GM23338 (cell line): ENCODE data around the gene PYGO1. TPM values are rescaled to one million over a fixed set of nuclear protein-coding genes. Genes with fewer than 3 reads are reported as not detected.
"Not testable (repeated sequence)": the region's sequence is repeated elsewhere in the genome, so short reads cannot be mapped to it uniquely, and the experiment has no call there.

Experiments
- ATAC-seq: fragments of 200-7000 bp; cut with Tn5 transposase; 3 replicates; pipeline ENCODE4 v1.9.1; 2020
- DNase-seq: peaks from one replicate; pipeline ENCODE4 v3.0.0-alpha.2; 2015; ENCODE audit warnings: low spot score
- H2AFZ ChIP-seq: fragments of 200-600 bp; sonication (generic); 2 replicates; pipeline ENCODE4 v1.8.0; 2016; ENCODE audit warnings: antibody characterized with exemption, mild to moderate bottlenecking, moderate library complexity
- H3F3A ChIP-seq: fragments of 200-600 bp; sonication (generic); replicated peaks from 2 replicates; pipeline ENCODE4 v1.8.0; 2017; ENCODE audit warnings: antibody characterized with exemption, mixed run types, low read depth
- H3K27ac ChIP-seq: fragments of 200-600 bp; sonication (generic); 2 replicates; pipeline ENCODE4 v1.6.1; 2016; ENCODE audit warnings: low read depth
- H3K27me3 ChIP-seq: fragments of 200-600 bp; sonication (generic); 2 replicates; pipeline ENCODE4 v1.8.0; 2016; ENCODE audit warnings: mild to moderate bottlenecking, mixed run types, moderate library complexity; ENCODE audit not compliant: insufficient read depth
- H3K36me3 ChIP-seq: fragments of 200-600 bp; sonication (generic); 2 replicates; pipeline ENCODE4 v1.8.0; 2016; ENCODE audit warnings: mild to moderate bottlenecking; ENCODE audit not compliant: insufficient read depth
- H3K4me1 ChIP-seq: fragments of 200-600 bp; sonication (generic); 2 replicates; pipeline ENCODE4 v1.8.0; 2016; ENCODE audit warnings: mild to moderate bottlenecking, moderate library complexity; ENCODE audit not compliant: insufficient read depth
- H3K4me2 ChIP-seq: fragments of 200-600 bp; sonication (generic); 2 replicates; pipeline ENCODE4 v1.7.1; 2017; ENCODE audit warnings: mixed run types
- H3K4me3 ChIP-seq: fragments of 200-600 bp; sonication (generic); 2 replicates; pipeline ENCODE4 v1.6.1; 2016; ENCODE audit warnings: mixed run types
- H3K79me2 ChIP-seq: fragments of 200-600 bp; sonication (generic); replicated peaks from 2 replicates; pipeline ENCODE4 v1.8.0; 2017; ENCODE audit warnings: mild to moderate bottlenecking; ENCODE audit not compliant: insufficient read depth
- H3K9me2 ChIP-seq: fragments of 200-600 bp; sonication (generic); 2 replicates; pipeline ENCODE4 v1.8.0; 2017; ENCODE audit not compliant: insufficient read depth
- H4K20me1 ChIP-seq: fragments of 200-600 bp; sonication (generic); replicated peaks from 2 replicates; pipeline ENCODE4 v1.8.0; 2017; ENCODE audit warnings: mild to moderate bottlenecking; ENCODE audit not compliant: insufficient read depth
- H3K27ac Mint-ChIP-seq: 2 replicates; pipeline ENCODE4 v1.8.0; 2020; ENCODE audit warnings: inconsistent platforms, mild to moderate bottlenecking, moderate library complexity, mixed read lengths
- H3K27me3 Mint-ChIP-seq: 3 replicates; pipeline ENCODE4 v1.8.0; 2022; ENCODE audit warnings: low read depth, mild to moderate bottlenecking, moderate library complexity, mixed read lengths, inconsistent platforms; ENCODE audit not compliant: insufficient read depth, poor library complexity
- H3K36me3 Mint-ChIP-seq: 3 replicates; pipeline ENCODE4 v1.8.0; 2021; ENCODE audit warnings: low read depth, mild to moderate bottlenecking, inconsistent platforms, moderate library complexity, mixed read lengths
- H3K4me1 Mint-ChIP-seq: 3 replicates; pipeline ENCODE4 v1.8.0; 2020; ENCODE audit warnings: mild to moderate bottlenecking, inconsistent platforms, mixed read lengths
- H3K4me3 Mint-ChIP-seq: 3 replicates; pipeline ENCODE4 v1.8.0; 2021; ENCODE audit warnings: moderate library complexity, mild to moderate bottlenecking, inconsistent platforms, mixed read lengths
- H3K9me3 Mint-ChIP-seq: 3 replicates; pipeline ENCODE4 v1.8.0; 2020; ENCODE audit warnings: moderate library complexity, mild to moderate bottlenecking, inconsistent platforms, mixed read lengths
- CREB1 ChIP-seq: fragments of 250-450 bp; sonication (Bioruptor Pico); IDR thresholded peaks from 2 replicates; pipeline ENCODE4 v1.5.0; 2020; ENCODE audit warnings: low read depth, mild to moderate bottlenecking, moderate library complexity
- EZH2 ChIP-seq: fragments of 200-600 bp; sonication (generic); IDR thresholded peaks from one replicate; pipeline ENCODE4 v1.8.0; 2017; ENCODE audit warnings: antibody characterized with exemption, mild to moderate bottlenecking, low read depth; ENCODE audit not compliant: unreplicated experiment
- JUNB ChIP-seq: IDR thresholded peaks from one replicate; pipeline ENCODE4 v1.6.1; 2016; ENCODE audit warnings: antibody characterized with exemption; ENCODE audit not compliant: unreplicated experiment
- NANOG ChIP-seq: IDR thresholded peaks from 2 replicates; pipeline ENCODE4 v1.6.1; 2016; ENCODE audit warnings: antibody characterized with exemption, borderline replicate concordance
- POLR2AphosphoS5 ChIP-seq: IDR thresholded peaks from 2 replicates; pipeline ENCODE4 v1.6.1; 2016; ENCODE audit warnings: antibody characterized with exemption, low read depth
- REST ChIP-seq: IDR thresholded peaks from one replicate; pipeline ENCODE4 v1.6.1; 2018; ENCODE audit warnings: antibody characterized with exemption; ENCODE audit not compliant: unreplicated experiment
- STAT1 ChIP-seq: IDR thresholded peaks from one replicate; pipeline ENCODE4 v1.6.1; 2016; ENCODE audit warnings: antibody characterized with exemption; ENCODE audit not compliant: unreplicated experiment
- ZNF114 ChIP-seq: fragments of 250-450 bp; sonication (Bioruptor Pico); IDR thresholded peaks from 2 replicates; pipeline ENCODE4 v1.5.0; 2020; ENCODE audit warnings: mild to moderate bottlenecking, moderate library complexity
- ZNF331 ChIP-seq: fragments of 250-450 bp; sonication (Bioruptor Pico); IDR thresholded peaks from 2 replicates; pipeline ENCODE4 v1.5.0; 2020; ENCODE audit warnings: low read depth, mild to moderate bottlenecking, moderate library complexity
- polyA plus RNA-seq: library from polyadenylated mRNA; unstranded; fragments of >200 nt; fragmentation: Nextera tagmentation; extraction: Ambion mirVana; gene quantifications from 2 replicates; pipeline ENCODE4 v1.2.1, GENCODE V29; 2016
- total RNA-seq: library from RNA; depleted of rRNA; stranded (reverse); fragments of >200 nt; shearing (Covaris generic); gene quantifications from 2 replicates; pipeline ENCODE4 v1.2.3, GENCODE V29; 2014
- TF ChIP-seq, protein P1 (sequence below): fragments of 250-450 bp; sonication (Bioruptor Pico); IDR thresholded peaks from 2 replicates; pipeline ENCODE4 v1.5.0; 2020; ENCODE audit warnings: mild to moderate bottlenecking, moderate library complexity

The PYGO1 gene
- total and polyA plus RNA-seq, 2 experiments from 2014 or later: 0.18 to 0.52 TPM

DNA sequence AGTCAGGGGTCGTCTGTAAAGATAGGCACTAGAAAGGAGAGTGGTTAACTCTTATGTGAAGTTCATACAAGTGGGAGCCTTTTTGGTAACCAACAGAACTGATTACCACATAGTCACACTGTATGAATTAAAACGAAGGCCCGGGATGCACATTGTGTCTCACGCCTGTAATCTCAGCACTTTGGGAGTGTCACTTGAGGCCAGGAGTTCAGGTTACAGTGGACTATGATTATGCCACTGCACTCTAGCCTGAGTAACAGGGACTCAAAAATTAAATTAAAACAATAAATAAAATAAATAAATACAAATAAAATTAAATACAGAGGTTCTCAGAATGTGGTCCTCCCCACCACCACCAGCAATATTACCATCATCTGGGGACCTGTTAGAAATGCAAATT is 80.6 kb downstream of the PYGO1 start:
- H3K27me3 Mint-ChIP-seq: no peaks in the 10 kb centered on the region
- Histone ChIP-seq H3K4me1 (no peaks in the 10 kb centered on the region), H3K79me2 (no peaks in the 10 kb centered on the region), H3F3A (no peaks in the 10 kb centered on the region), H3K27me3 (no peaks in the 10 kb centered on the region), H2AFZ (no peak overlapping the region), H3K27ac (no peak overlapping the region), H3K4me3 (no peak overlapping the region), H3K9me2 (no peaks in the 10 kb centered on the region; the same call in 1 of the 2 replicates), H3K4me2 (no peak overlapping the region), H4K20me1 (no peaks in the 10 kb centered on the region), H3K36me3 (no peaks in the 10 kb centered on the region)
- no peak overlapping the region for H3K4me3 Mint-ChIP-seq
- no peaks in the 10 kb centered on the region for H3K36me3 Mint-ChIP-seq
- DNase-seq (no peak), ATAC-seq (no peak)
- H3K4me1 Mint-ChIP-seq: no peaks in the 10 kb centered on the region
- H3K9me3 Mint-ChIP-seq: peaks cover 7% of the 10 kb centered on the region; the same call in 2 of the 3 replicates
- H3K27ac Mint-ChIP-seq: no peak overlapping the region
- TF ChIP-seq STAT1 (no peak), ZNF114 (CRISPR knock-in tag) (no peak), CREB1 (CRISPR knock-in tag) (no peak), ZNF331 (no peak), JUNB (no peak), NANOG (no peak), REST (no peak), POLR2AphosphoS5 (no peak), EZH2 (no peak)
- TF ChIP-seq, protein P1, sequence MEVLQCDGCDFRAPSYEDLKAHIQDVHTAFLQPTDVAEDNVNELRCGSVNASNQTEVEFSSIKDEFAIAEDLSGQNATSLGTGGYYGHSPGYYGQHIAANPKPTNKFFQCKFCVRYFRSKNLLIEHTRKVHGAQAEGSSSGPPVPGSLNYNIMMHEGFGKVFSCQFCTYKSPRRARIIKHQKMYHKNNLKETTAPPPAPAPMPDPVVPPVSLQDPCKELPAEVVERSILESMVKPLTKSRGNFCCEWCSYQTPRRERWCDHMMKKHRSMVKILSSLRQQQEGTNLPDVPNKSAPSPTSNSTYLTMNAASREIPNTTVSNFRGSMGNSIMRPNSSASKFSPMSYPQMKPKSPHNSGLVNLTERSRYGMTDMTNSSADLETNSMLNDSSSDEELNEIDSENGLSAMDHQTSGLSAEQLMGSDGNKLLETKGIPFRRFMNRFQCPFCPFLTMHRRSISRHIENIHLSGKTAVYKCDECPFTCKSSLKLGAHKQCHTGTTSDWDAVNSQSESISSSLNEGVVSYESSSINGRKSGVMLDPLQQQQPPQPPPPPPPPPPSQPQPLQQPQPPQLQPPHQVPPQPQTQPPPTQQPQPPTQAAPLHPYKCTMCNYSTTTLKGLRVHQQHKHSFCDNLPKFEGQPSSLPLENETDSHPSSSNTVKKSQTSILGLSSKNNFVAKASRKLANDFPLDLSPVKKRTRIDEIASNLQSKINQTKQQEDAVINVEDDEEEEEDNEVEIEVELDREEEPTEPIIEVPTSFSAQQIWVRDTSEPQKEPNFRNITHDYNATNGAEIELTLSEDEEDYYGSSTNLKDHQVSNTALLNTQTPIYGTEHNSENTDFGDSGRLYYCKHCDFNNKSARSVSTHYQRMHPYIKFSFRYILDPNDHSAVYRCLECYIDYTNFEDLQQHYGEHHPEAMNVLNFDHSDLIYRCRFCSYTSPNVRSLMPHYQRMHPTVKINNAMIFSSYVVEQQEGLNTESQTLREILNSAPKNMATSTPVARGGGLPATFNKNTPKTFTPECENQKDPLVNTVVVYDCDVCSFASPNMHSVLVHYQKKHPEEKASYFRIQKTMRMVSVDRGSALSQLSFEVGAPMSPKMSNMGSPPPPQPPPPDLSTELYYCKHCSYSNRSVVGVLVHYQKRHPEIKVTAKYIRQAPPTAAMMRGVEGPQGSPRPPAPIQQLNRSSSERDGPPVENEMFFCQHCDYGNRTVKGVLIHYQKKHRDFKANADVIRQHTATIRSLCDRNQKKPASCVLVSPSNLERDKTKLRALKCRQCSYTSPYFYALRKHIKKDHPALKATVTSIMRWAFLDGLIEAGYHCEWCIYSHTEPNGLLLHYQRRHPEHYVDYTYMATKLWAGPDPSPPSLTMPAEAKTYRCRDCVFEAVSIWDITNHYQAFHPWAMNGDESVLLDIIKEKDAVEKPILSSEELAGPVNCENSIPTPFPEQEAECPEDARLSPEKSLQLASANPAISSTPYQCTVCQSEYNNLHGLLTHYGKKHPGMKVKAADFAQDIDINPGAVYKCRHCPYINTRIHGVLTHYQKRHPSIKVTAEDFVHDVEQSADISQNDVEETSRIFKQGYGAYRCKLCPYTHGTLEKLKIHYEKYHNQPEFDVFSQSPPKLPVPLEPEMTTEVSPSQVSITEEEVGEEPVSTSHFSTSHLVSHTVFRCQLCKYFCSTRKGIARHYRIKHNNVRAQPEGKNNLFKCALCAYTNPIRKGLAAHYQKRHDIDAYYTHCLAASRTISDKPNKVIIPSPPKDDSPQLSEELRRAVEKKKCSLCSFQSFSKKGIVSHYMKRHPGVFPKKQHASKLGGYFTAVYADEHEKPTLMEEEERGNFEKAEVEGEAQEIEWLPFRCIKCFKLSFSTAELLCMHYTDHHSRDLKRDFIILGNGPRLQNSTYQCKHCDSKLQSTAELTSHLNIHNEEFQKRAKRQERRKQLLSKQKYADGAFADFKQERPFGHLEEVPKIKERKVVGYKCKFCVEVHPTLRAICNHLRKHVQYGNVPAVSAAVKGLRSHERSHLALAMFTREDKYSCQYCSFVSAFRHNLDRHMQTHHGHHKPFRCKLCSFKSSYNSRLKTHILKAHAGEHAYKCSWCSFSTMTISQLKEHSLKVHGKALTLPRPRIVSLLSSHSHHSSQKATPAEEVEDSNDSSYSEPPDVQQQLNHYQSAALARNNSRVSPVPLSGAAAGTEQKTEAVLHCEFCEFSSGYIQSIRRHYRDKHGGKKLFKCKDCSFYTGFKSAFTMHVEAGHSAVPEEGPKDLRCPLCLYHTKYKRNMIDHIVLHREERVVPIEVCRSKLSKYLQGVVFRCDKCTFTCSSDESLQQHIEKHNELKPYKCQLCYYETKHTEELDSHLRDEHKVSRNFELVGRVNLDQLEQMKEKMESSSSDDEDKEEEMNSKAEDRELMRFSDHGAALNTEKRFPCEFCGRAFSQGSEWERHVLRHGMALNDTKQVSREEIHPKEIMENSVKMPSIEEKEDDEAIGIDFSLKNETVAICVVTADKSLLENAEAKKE: no peak

- not testable (repeated sequence) for H3K27me3 ChIP-seq, H3K27me3 Mint-ChIP-seq, H4K20me1 ChIP-seq, H3K36me3 ChIP-seq, H3K4me3 ChIP-seq, ATAC-seq, H3K4me1 Mint-ChIP-seq, H3F3A ChIP-seq, H3K27ac ChIP-seq, DNase-seq, H3K4me2 ChIP-seq, H3K4me3 Mint-ChIP-seq, H3K9me3 Mint-ChIP-seq, H3K79me2 ChIP-seq, H3K4me1 ChIP-seq, H2AFZ ChIP-seq, H3K27ac Mint-ChIP-seq, H3K36me3 Mint-ChIP-seq, H3K9me2 ChIP-seq
Observed at GRCh38 chr15:55505407-55505806, 82.7 kb downstream of the PYGO1 start.
